ENCODE results near the gene TRPM3. TPM values are rescaled to one million over a fixed set of nuclear protein-coding genes. Genes with fewer than 3 reads are reported as not detected.

The TRPM3 gene
- total and polyA plus RNA-seq, 4 donors, result 0.07 to 0.89 (median 0.67) TPM

- no peak overlapping the region for H3K4me3 ChIP-seq (ENCODE audit: low read depth in 1 of 3, low read length in 3 of 3)
- TF ChIP-seq RXRA (IDR thresholded peaks at IDR 0.05) (no peak), MAX (IDR thresholded peaks at IDR 0.05) (no peak), REST (IDR thresholded peaks at IDR 0.05) (no peak), RAD21 (IDR thresholded peaks at IDR 0.05) (no peak), EGR1 (IDR thresholded peaks at IDR 0.05; ENCODE audit: low read depth in 2 of 2) (no peak)
- no peak overlapping the region for H3K9ac ChIP-seq (ENCODE audit: low read depth in 1 of 2, low read length in 2 of 2)
- H3K27me3 ChIP-seq (ENCODE audit: control insufficient read depth in 4 of 4, insufficient read depth in 4 of 4, low read length in 3 of 4), result no peaks in the 10 kb centered on the region
- H3K27ac ChIP-seq (ENCODE audit: low read depth in 1 of 2, low read length in 2 of 2), result no peak overlapping the region
- no peaks in the 10 kb centered on the region for H3K4me1 ChIP-seq (ENCODE audit: control insufficient read depth in 4 of 4, insufficient read depth in 4 of 4, low read length in 3 of 4)
- H3K36me3 ChIP-seq (ENCODE audit: control insufficient read depth in 4 of 4, insufficient read depth in 3 of 4, low read depth in 1 of 4, low read length in 3 of 4), result no peaks in the 10 kb centered on the region
- no peak for DNase-seq (ENCODE audit: low spot score)
- no peaks in the 10 kb centered on the region for H3K9me3 ChIP-seq (ENCODE audit: control insufficient read depth in 4 of 4, low read length in 3 of 4)
- WGBS, result 75% methylated on average over 1 of the region's 1 CpG
Measured at GRCh38 chr9:70883056-70883455, 238.4 kb downstream of the TRPM3 start.

GRCh38 chr9:70881333-70881732 lies 240.1 kb downstream of the TRPM3 start:
- 88% methylated on average over 6 of the region's 6 CpGs for WGBS
- TF ChIP-seq CTCF (IDR thresholded peaks at IDR 0.05; ENCODE audit: low read depth, low read length, missing input control), result no peak
- TF ChIP-seq FOXA1 (IDR thresholded peaks at IDR 0.05), result no peak
- TF ChIP-seq HNF4A (conservative IDR thresholded peaks at IDR 0.05), result no peak
- TF ChIP-seq SP1 (IDR thresholded peaks at IDR 0.05), result no peak
- TF ChIP-seq MAX (IDR thresholded peaks at IDR 0.05), result no peak
- TF ChIP-seq RAD21 (IDR thresholded peaks at IDR 0.05), result no peak
- TF ChIP-seq ZBTB33 (IDR thresholded peaks at IDR 0.05), result no peak
- TF ChIP-seq GABPA (IDR thresholded peaks at IDR 0.05 in 1 of 2, conservative IDR thresholded peaks at IDR 0.05 in 1 of 2), result no peak
- TF ChIP-seq NR2F2 (IDR thresholded peaks at IDR 0.05), result no peak
- TF ChIP-seq TAF1 (conservative IDR thresholded peaks at IDR 0.05), result no peak
- TF ChIP-seq RXRA (IDR thresholded peaks at IDR 0.05), result no peak
- TF ChIP-seq EGR1 (IDR thresholded peaks at IDR 0.05; ENCODE audit: low read depth in 2 of 2), result no peak
- no peaks in the 10 kb centered on the region for H3K27me3 ChIP-seq (ENCODE audit: control insufficient read depth in 4 of 4, insufficient read depth in 4 of 4, low read length in 3 of 4)
- H3K9me3 ChIP-seq (ENCODE audit: control insufficient read depth in 4 of 4, low read length in 3 of 4), result no peaks in the 10 kb centered on the region
- no peak overlapping the region for H3K4me3 ChIP-seq (ENCODE audit: low read depth in 1 of 3, low read length in 3 of 3)
- no peaks in the 10 kb centered on the region for H3K36me3 ChIP-seq (ENCODE audit: control insufficient read depth in 4 of 4, insufficient read depth in 3 of 4, low read depth in 1 of 4, low read length in 3 of 4)
- no peak for DNase-seq (ENCODE audit: low spot score)
- no peak overlapping the region for H3K27ac ChIP-seq (ENCODE audit: low read depth in 1 of 2, low read length in 2 of 2)
- no peaks in the 10 kb centered on the region for H3K4me1 ChIP-seq (ENCODE audit: control insufficient read depth in 4 of 4, insufficient read depth in 4 of 4, low read length in 3 of 4)
- H3K9ac ChIP-seq (ENCODE audit: low read depth in 1 of 2, low read length in 2 of 2), result no peak overlapping the region

Data from liver (tissue), 9 donors.